Left kidney (tissue), 8 donors: ENCODE results near the gene AGER. TPM values are rescaled to one million over a fixed set of nuclear protein-coding genes. Genes with fewer than 3 reads are reported as not detected.
"Not testable (repeated sequence)": the region's sequence is repeated elsewhere in the genome, so short reads cannot be mapped to it uniquely, and the experiment has no call there.

Source experiments
- DNase-seq: peaks from one replicate; pipeline ENCODE4 v3.0.0-alpha.2; 2013
- long read RNA-seq, 8 donors: transcript quantifications; one replicate each; lab custom pipeline, GENCODE V29; 2026
- polyA plus RNA-seq: library from polyadenylated mRNA; unstranded; fragments of 120-200 nt; gene quantifications from one replicate; pipeline ENCODE4 v1.2.1, GENCODE V29; 2013; ENCODE audit not compliant: insufficient read length

AGER gene
- polyA plus RNA-seq: 28.0 TPM
- long read RNA-seq, donor 1, partial matches to known transcripts: 0 of 3 reads
- long read RNA-seq, donor 1, other reads (novel, unspliced or antisense): 0 of 3 reads
- long read RNA-seq, donor 2, partial matches to known transcripts: 0 of 4 reads
- long read RNA-seq, donor 2, other reads (novel, unspliced or antisense): 0 of 4 reads
- long read RNA-seq, donor 3, partial matches to known transcripts: 0 of 2 reads
- long read RNA-seq, donor 3, other reads (novel, unspliced or antisense): 0 of 2 reads
- long read RNA-seq, donor 4: 0 reads
- long read RNA-seq, donor 5, partial matches to known transcripts: 0 of 3 reads
- long read RNA-seq, donor 5, other reads (novel, unspliced or antisense): 0 of 3 reads
- long read RNA-seq, donor 6: 0 reads
- long read RNA-seq, donor 7, partial matches to known transcripts: 0 of 3 reads
- long read RNA-seq, donor 7, other reads (novel, unspliced or antisense): 0 of 3 reads
- long read RNA-seq, donor 8: 0 reads

DNA sequence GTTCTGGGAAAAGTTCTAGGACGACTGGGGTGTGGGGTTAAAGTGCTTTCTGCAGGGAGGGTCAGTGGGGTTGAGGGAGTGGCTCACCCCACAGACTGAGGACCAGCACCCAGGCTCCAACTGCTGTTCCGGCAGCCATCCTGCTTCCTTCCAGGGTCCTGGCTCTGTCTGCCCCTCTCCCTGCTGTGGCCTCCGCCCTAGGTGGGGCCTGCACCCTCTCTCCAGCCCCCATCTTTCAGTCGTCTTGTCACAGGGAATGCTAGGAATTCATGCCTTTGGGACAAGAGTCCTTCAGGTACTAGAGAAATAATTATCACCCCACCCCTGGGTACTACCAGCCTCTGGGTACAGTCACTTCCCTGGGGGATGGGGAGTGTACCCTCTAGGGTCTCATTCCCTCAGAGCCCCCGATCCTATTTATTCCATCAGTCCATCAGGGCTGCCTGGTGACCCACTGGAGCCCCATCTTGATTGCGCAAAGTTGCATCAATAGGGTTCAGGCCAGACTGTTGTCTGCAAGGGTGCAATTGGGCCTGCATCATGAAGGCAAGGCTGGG is at the start of gene AGER:
Gene AGER, minus strand, starts transcription at position 170 of the 557 bp plus-strand sequence. Its CDS starts 31 bp downstream, at position 139.
- DNase-seq: no peak

GRCh38 chr6:32226434-32226833 is 42.4 kb upstream of the AGER start:
- DNase-seq: no peak

DNA sequence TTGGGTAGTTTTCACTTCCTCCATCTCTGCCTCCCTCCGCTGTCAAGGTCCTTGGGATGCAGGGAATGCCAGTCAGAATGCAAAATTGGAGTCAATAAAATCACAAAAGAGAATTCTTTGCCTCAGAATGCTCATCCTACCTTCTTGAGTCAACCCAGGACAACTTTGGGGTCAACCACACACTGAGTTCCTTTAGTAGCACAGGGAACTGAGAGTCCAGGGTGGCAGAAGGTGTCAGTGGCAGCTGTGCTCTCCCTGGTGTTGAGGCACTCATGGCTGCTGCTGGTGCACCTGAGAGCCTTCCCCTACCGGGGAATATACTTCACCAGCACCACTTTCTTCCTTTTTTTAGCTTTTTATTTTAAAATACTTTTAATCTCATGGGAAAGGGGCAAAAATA is 40.6 kb upstream of the AGER start:
- DNase-seq: no peak

DNA sequence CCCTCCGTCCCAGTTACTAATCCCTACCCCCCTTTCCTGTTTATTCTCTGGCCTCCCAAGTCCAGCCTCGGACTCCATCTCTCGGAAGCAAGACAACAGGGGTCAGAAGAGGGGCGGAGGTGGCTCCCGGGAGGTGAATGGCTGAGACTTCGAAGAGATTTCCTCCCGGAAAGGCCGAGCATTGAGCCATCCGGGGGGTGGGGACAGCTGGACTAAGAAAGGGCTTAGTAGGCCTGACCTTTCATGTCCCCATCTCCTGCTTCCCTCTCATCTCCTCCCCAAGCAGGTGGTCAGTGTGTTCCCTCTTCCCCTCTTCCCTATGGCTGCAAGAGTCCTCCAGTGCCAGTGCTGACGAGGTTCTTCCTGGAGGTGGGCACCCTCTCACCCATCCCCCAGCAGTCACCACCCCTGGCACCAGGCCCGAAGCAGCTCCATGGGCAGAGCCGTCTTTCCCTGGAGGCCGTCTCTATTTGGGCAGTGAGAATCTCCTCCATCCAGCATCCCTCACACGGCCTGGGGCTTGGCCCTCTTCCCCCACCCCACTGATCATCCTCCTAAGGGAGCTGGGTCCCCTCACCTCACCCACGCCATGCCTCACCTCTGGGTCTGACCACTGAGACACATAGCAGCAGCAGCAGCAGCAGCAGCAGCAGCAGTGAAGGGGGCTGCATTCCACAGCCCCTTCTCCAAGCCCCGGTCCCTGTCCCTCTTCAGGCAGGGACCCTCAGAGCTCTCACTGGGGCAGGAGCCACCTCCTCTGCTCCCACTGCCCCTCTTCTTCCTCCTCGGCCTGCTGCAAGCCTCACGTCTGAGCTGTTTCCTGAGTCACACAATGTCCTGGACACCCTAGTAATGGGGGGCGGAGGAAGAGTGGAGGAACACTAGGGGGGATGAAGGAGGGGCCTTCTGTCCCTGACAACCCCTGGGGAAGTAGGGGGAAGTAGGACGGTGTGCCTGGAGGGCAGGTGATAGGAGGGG is 39.5 kb upstream of the AGER start, which contains the start of gene NOTCH4:
Gene NOTCH4, minus strand, starts transcription at position 810 of the 978 bp plus-strand sequence. Its CDS starts 139 bp downstream, at position 671.
- DNase-seq: no peak

GRCh38 chr6:32222333-32223230 is 38.5 kb upstream of the AGER start:
- DNase-seq: no peak

- DNase-seq: no peak
Observed at GRCh38 chr6:32220021-32220420, 36.0 kb upstream of the AGER start.

- DNase-seq: no peak
Observed at GRCh38 chr6:32218167-32218566, 34.1 kb upstream of the AGER start.

DNA sequence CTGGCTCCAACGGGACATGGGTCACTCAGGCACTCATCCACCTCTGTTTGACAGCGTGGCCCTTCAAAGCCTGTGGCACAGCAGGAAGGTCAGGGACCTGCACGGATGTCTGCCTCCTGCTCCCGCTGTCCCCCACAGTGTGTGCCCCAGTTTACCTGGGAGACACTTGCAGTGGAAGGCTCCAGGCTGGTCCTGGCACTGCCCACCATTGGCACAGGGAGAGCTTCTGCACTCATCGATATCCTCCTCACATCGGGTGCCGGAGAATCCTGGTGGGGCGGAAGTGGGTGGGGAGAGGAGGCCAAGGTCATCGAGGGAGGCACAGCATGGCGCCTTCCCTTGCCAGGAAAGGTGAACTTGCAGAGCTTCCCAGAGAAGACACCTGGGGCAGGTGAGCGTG is 32.9 kb upstream of the AGER start:
- DNase-seq: no peak

GRCh38 chr6:32216285-32216684 is 32.2 kb upstream of the AGER start:
- DNase-seq: no peak

DNA sequence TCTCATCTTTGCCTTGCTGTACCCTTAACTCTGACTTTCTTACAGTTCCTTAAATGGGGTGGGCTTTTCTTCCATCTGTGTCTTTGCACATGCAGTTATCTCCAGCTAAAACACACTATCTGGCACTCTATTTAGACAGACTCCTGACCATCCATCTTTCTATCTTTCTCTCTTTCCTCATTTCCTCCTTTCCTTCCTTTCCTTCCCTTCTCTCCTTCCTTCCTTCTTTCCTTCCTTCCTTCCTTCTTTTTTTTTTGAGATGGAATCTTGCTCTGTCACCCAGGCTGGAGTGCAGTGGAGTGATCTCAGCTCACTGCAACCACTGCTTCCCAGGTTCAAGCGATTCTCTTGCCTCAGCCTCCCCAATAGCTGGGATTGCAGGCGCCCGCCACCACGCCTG is 31.6 kb upstream of the AGER start:
- DNase-seq: no peak

GRCh38 chr6:32214126-32214525 is 30.1 kb upstream of the AGER start:
- no peak for DNase-seq

DNA sequence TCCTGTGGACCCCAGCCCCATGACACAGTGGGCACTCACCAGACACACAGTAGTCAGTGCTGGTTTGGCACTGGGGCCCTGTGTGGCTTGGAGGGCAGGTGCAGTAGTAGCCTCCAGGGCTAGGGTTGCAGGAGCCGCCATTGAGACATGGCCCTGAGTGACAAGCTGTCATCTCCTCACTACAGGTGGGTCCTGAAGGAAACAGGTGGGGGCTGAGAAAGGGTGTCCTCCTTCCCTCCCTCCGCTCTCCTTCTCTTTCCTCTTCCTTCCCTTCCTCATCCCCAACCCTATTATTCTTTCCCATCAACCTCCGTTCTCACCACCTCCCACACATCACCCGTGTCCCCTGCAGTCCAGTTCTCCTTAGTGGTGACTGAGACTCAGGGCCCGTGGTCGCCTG is 29.6 kb upstream of the AGER start:
- no peak for DNase-seq

DNA sequence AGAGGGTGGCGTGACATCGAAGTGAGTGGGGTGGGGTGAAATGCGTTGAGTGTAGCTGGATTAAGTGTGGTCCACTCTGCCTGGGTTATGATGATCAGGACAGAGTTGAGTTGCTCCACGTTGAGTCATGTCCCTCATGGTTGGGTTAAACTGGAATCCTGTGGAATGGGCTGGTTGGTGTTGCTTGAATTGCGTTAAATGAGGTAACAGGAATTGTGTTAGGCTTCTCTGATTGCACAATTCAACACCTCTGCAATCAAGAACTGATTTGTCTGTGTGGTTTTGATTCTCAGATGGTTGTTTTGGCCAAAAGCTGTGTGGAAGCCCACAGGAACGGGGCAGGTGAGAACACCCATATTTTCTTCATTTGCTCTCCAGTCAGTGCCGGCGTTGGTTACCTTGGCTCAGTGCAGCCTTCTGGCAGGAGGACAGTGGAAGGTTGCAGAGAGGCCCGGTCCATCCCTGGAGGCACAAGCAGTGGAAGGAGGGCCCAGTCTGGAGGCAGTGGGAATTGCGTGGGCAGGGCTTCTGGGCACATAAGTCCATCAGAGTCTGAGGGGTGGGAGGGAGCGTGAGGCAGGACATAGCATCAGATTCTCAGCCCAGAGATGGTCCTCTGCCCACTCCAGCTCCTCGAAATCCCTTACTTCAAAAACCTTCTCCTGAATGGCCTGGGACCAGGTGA is 28.2 kb upstream of the AGER start:
- no peak for DNase-seq

GRCh38 chr6:32211432-32211831 is 27.4 kb upstream of the AGER start:
- DNase-seq: not testable (repeated sequence)

- no peak for DNase-seq
Observed at GRCh38 chr6:32210191-32210601, 26.1 kb upstream of the AGER start.

GRCh38 chr6:32208996-32209395 is 24.9 kb upstream of the AGER start:
- DNase-seq: no peak

DNA sequence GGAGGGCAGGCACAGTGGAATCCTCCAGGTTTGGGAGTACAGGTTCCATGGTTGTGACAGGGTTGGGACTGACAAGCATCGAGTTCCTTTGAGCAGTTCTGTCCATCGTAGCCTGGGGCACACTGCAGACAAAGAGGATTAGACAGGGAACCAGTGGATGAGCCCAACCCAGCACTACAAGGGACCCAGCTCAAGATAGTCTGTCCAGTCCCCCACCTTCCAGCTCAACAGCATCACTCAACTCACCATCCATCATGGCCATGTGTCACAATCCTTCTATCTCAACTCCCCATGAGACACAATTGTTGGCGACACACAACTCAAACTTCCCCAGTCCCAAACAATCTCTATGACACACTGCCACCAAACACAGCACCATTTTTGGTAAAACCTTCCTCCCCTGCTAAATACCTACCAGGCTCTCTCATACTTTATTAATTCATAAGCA is 20.2 kb upstream of the AGER start:
- DNase-seq: no peak

DNA sequence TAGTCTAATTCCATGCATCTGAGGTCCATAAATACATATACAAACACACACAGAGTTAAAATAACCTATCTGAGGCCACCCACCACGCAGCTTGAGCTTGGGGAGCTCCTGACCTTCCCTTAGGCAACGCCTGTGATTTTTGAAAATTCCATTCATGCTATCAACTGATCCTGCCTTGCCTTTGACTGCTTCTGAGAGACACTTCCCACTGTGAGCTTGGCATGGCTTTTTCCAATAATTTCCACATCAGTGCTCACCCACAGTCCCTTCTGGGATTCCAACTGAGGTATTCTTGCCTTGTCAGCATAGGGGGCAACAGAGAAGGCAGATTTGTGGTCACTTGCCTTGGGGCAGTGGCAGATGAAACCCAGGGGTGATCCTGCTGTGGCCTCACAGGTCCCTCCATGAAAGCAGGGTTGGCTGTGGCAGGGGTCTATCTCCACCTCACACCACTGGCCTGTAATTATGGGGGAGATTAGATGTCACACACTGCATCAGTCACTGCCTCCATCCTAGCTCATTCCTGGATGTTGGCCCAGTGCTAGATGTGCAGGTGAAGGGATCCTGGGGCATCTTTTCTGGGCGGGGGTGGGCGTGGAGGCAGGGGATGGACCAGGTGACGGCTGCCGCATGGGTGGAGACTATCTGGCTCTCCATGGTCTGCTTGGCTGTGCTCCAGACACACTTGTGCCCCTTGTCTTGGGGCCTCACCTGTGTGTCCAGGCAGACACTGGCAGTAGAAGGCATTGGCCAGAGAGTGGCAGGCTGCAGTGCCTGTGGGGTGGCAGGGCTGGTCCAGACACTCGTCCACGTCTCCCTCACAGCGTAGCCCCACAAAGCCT is 19.6 kb upstream of the AGER start:
- DNase-seq: no peak

DNA sequence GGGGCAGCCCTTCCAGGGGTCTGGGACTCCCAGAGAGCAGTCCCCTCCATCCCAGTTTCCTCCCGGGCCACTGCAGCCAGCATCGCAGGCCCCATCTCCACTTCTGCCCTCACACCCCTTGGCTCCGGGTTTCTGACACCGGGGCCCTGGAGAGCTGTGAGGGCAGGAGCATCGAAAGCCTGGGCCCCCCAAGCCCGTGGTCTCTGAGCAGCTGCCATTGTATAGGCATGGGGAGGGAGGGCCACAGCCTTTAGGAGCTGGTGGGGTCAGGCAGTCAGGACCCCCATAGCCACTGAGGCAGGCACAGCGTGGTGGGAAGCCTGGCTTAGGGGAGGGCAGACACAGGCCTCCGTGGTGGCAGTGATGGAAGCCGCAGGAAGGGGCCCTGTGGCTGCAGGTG is 18.1 kb upstream of the AGER start:
- DNase-seq: no peak
